Progenitor cell of endocrine pancreas (in vitro differentiated cells): ENCODE results near the gene MSMP. TPM values are rescaled to one million over a fixed set of nuclear protein-coding genes. Genes with fewer than 3 reads are reported as not detected.

ENCODE experiments used
- DNase-seq: peaks from one replicate; pipeline ENCODE4 v3.0.0; 2021; ENCODE audit warnings: low spot score; ENCODE audit not compliant: unreplicated experiment
- H3K27ac Mint-ChIP-seq: 2 replicates; pipeline ENCODE4 v1.8.0; 2021; ENCODE audit warnings: mild to moderate bottlenecking, moderate library complexity, mixed read lengths
- H3K27me3 Mint-ChIP-seq: 2 replicates; pipeline ENCODE4 v1.8.0; 2021; ENCODE audit warnings: mixed read lengths
- H3K36me3 Mint-ChIP-seq: 2 replicates; pipeline ENCODE4 v1.8.0; 2022; ENCODE audit warnings: mixed read lengths; ENCODE audit not compliant: insufficient read depth
- H3K4me1 Mint-ChIP-seq: 2 replicates; pipeline ENCODE4 v1.8.0; 2021; ENCODE audit warnings: low read depth, mixed read lengths
- H3K4me3 Mint-ChIP-seq: 2 replicates; pipeline ENCODE4 v1.8.0; 2021; ENCODE audit warnings: low read depth, mild to moderate bottlenecking, moderate library complexity, mixed read lengths
- H3K9me3 Mint-ChIP-seq: 2 replicates; pipeline ENCODE4 v1.8.0; 2021; ENCODE audit warnings: low read depth, mixed read lengths
- CTCF ChIP-seq: fragments of 200-600 bp; sonication (generic); IDR thresholded peaks from one replicate; pipeline ENCODE4 v1.5.0; 2021; ENCODE audit warnings: antibody characterized with exemption, mild to moderate bottlenecking; ENCODE audit not compliant: unreplicated experiment
- total RNA-seq: library from RNA; stranded (reverse); gene quantifications from 2 replicates; pipeline ENCODE4 v1.2.1, GENCODE V29; 2021

The MSMP gene
- total RNA-seq, 1 donor from 2014 or later = not detected

- Mint-ChIP-seq H3K27me3 (peaks cover 3% of the 10 kb centered on the region), H3K9me3 (no peaks in the 10 kb centered on the region), H3K27ac (no peak overlapping the region), H3K36me3 (peaks cover 3% of the 10 kb centered on the region), H3K4me3 (no peak overlapping the region), H3K4me1 (peaks cover 2% of the 10 kb centered on the region)
- no peak for TF ChIP-seq CTCF
- DNase-seq = no peak
Measured at GRCh38 chr9:35795695-35796094, 41.6 kb upstream of the MSMP start.

- H3K9me3 Mint-ChIP-seq = no peaks in the 10 kb centered on the region
- DNase-seq = no peak
- H3K36me3 Mint-ChIP-seq = peaks cover 3% of the 10 kb centered on the region
- no peak overlapping the region for H3K27ac Mint-ChIP-seq
- peaks cover 3% of the 10 kb centered on the region for H3K27me3 Mint-ChIP-seq
- H3K4me3 Mint-ChIP-seq = no peak overlapping the region
- H3K4me1 Mint-ChIP-seq = peaks cover 8% of the 10 kb centered on the region
- TF ChIP-seq CTCF = no peak
Measured at GRCh38 chr9:35793461-35793860, 39.4 kb upstream of the MSMP start.

GRCh38 chr9:35792826-35793225, 38.8 kb upstream of the MSMP start:
- H3K27ac Mint-ChIP-seq = no peak overlapping the region
- peaks cover 3% of the 10 kb centered on the region for H3K27me3 Mint-ChIP-seq
- no peak for TF ChIP-seq CTCF
- DNase-seq = no peak
- H3K4me3 Mint-ChIP-seq = no peak overlapping the region
- peaks cover 8% of the 10 kb centered on the region for H3K4me1 Mint-ChIP-seq
- H3K36me3 Mint-ChIP-seq = peaks cover 3% of the 10 kb centered on the region
- H3K9me3 Mint-ChIP-seq = no peaks in the 10 kb centered on the region

GRCh38 chr9:35792024-35792813, 38.1 kb upstream of the MSMP start:
- Mint-ChIP-seq H3K36me3 (peaks cover 3% of the 10 kb centered on the region), H3K27ac (no peak overlapping the region), H3K9me3 (no peaks in the 10 kb centered on the region), H3K4me1 (peaks cover 8% of the 10 kb centered on the region), H3K4me3 (no peak overlapping the region), H3K27me3 (peaks cover 3% of the 10 kb centered on the region)
- no peak for DNase-seq
- TF ChIP-seq CTCF = no peak

GRCh38 chr9:35791297-35791921, 37.3 kb upstream of the MSMP start, which contains the start of gene NPR2:
Gene NPR2, plus strand, starts transcription at chr9:35791591. Its CDS starts 818 bp downstream, at chr9:35792409.
- no peak for DNase-seq
- Mint-ChIP-seq H3K4me3 (peak within 1 kb of the TSS; percentile 67), H3K27me3 (peaks cover 3% of the 10 kb centered on the region), H3K9me3 (no peaks in the 10 kb centered on the region), H3K27ac (peak within 1 kb of the TSS; percentile 70), H3K4me1 (peaks cover 8% of the 10 kb centered on the region), H3K36me3 (peaks cover 3% of the 10 kb centered on the region)
- no peak for TF ChIP-seq CTCF
